A549 (cell line): Measurements from ENCODE around the gene NUB1. TPM values are rescaled to one million over a fixed set of nuclear protein-coding genes. Genes with fewer than 3 reads are reported as not detected.

Experiments used
- ATAC-seq, 2 experiments: fragments of 200-7000 bp in 1 of 2; fragments of >200 bp in 1 of 2; cut with Nextera tagmentation in 1 of 2; cut with Tn5 transposase in 1 of 2; 3 replicates each; pipeline versions ENCODE4 v1.8.0 to v1.9.1; 2018 to 2020; ENCODE audit warnings: mild to moderate bottlenecking in 1 of 2, moderate library complexity in 1 of 2
- CTCF ChIA-PET: fragments of 300-600 bp; sonication (Branson Sonifier 250); formaldehyde crosslinking; extraction: SDS; loops from one replicate; lab custom pipeline; 2021; ENCODE audit warnings: antibody characterized with exemption, inconsistent platforms; lab: Yijun Ruan, JAX
- POLR2A ChIA-PET: fragments of 350-600 bp; formaldehyde crosslinking; extraction: SDS; loops from one replicate; lab custom pipeline; 2021; ENCODE audit warnings: antibody characterized with exemption, inconsistent platforms; lab: Yijun Ruan, JAX
- DNase-seq, 2 experiments: peaks; one replicate each; pipeline versions ENCODE4 v3.0.0 to v3.0.0-alpha.2; 2011 to 2016; ENCODE audit warnings: low read depth in 1 of 2, low spot score in 1 of 2
- FAIRE-seq: peaks from 2 replicates; lab custom pipeline; 2011; peaks lifted over from hg19 to GRCh38; lab: Jason Lieb, UNC
- H3K27ac ChIP-seq, 2 experiments: fragments of >200 bp; sonication (Bioruptor Twin); formaldehyde crosslinking; 3 replicates each; pipeline ENCODE4 v1.5.1; 2016 to 2017
- H3K4me1 ChIP-seq: fragments of >200 bp; sonication (Bioruptor Twin); formaldehyde crosslinking; 3 replicates; pipeline ENCODE4 v1.6.1; 2016
- H3K4me2 ChIP-seq: fragments of >200 bp; sonication (Bioruptor Twin); formaldehyde crosslinking; 3 replicates; pipeline ENCODE4 v1.6.1; 2016
- H3K4me3 ChIP-seq: fragments of >200 bp; sonication (Bioruptor Twin); formaldehyde crosslinking; 3 replicates; pipeline ENCODE4 v1.5.1; 2016
- H3K9me3 ChIP-seq: fragments of >200 bp; sonication (Bioruptor Twin); formaldehyde crosslinking; 3 replicates; pipeline ENCODE4 v1.6.1; 2016
- CBX2 ChIP-seq: fragments of 200-600 bp; sonication (generic); IDR thresholded peaks from 2 replicates; pipeline ENCODE4 v1.6.1; 2016; ENCODE audit warnings: low read depth, mild to moderate bottlenecking, borderline replicate concordance
- EHMT2 ChIP-seq: fragments of 200-600 bp; sonication (generic); IDR thresholded peaks from 2 replicates; pipeline ENCODE4 v1.6.1; 2016; ENCODE audit warnings: antibody characterized with exemption, low read depth, mild to moderate bottlenecking, moderate library complexity
- ESRRA ChIP-seq: fragments of 150-350 bp; IDR thresholded peaks from 2 replicates; pipeline ENCODE4 v1.6.1; 2014; ENCODE audit warnings: mild to moderate bottlenecking, low read length, borderline replicate concordance
- FOSB ChIP-seq: fragments of 250-450 bp; sonication (Bioruptor Pico); IDR thresholded peaks from 2 replicates; pipeline ENCODE4 v1.5.0; 2020; ENCODE audit warnings: mild to moderate bottlenecking, moderate library complexity
- HOXA7 ChIP-seq: fragments of 250-450 bp; sonication (Bioruptor Pico); IDR thresholded peaks from 2 replicates; pipeline ENCODE4 v1.5.0; 2020; ENCODE audit warnings: mild to moderate bottlenecking, moderate library complexity
- NFE2L2 ChIP-seq: fragments of 150-350 bp; conservative IDR thresholded peaks from 2 replicates; pipeline ENCODE4 v1.6.1; 2014; ENCODE audit warnings: low read length
- POLR2AphosphoS2 ChIP-seq: conservative IDR thresholded peaks from 2 replicates; pipeline ENCODE4 v1.6.1; 2012; ENCODE audit warnings: low read length, improper control_type of control experiment, inconsistent platforms
- RAD21 ChIP-seq, 2 experiments: fragments of >200 bp in 1 of 2; sonication (Bioruptor Twin) in 1 of 2; formaldehyde crosslinking in 1 of 2; IDR thresholded peaks in 1 of 2; conservative IDR thresholded peaks in 1 of 2; 2 replicates in 1 of 2; 3 replicates in 1 of 2; pipeline ENCODE4 v1.6.1; 2012 to 2018; ENCODE audit warnings: inconsistent platforms in 1 of 2
- RARB ChIP-seq: fragments of 250-450 bp; sonication (Bioruptor Pico); IDR thresholded peaks from 2 replicates; pipeline ENCODE4 v1.8.0; 2021; ENCODE audit warnings: mild to moderate bottlenecking, moderate library complexity
- RFX5 ChIP-seq: fragments of 450-650 bp; IDR thresholded peaks from 2 replicates; pipeline ENCODE4 v1.7.1; 2014; ENCODE audit warnings: antibody characterized with exemption, mild to moderate bottlenecking, moderate library complexity
- SMC3 ChIP-seq: fragments of >200 bp; sonication (Bioruptor Twin); formaldehyde crosslinking; IDR thresholded peaks from 3 replicates; pipeline ENCODE4 v1.6.1; 2018; ENCODE audit warnings: inconsistent platforms
- ZNF302 ChIP-seq: fragments of 250-450 bp; sonication (Bioruptor Pico); IDR thresholded peaks from 2 replicates; pipeline ENCODE4 v1.9.0; 2021; ENCODE audit warnings: inconsistent platforms, mild to moderate bottlenecking, moderate library complexity
- WGBS: methylation state at CpG from one replicate; pipeline ENCODE4 v1.1.6; 2017; ENCODE audit errors: missing lambda C conversion rate; 5-methylcytosine and 5-hydroxymethylcytosine counted together
- polyA plus RNA-seq, 4 experiments: library from polyadenylated mRNA; depleted of rRNA in 3 of 4; stranded (reverse); fragments of >200 nt; fragmentation: RNase III in 1 of 4; extraction: RNeasy Plus Mini Kit Qiagen cat#74134 plus additional on column Dnase treatment in 1 of 4; gene quantifications; 2 replicates in 3 of 4; 3 replicates in 1 of 4; pipeline ENCODE4 v1.2.3, GENCODE V29; 2011 to 2017
- TF ChIP-seq, protein P1 (sequence below): fragments of >200 bp; sonication (Bioruptor Twin); formaldehyde crosslinking; IDR thresholded peaks from 3 replicates; pipeline ENCODE4 v1.5.1; 2016
- TF ChIP-seq, protein P2 (sequence below): fragments of 250-450 bp; sonication (Bioruptor Pico); IDR thresholded peaks from 2 replicates; pipeline ENCODE4 v1.5.0; 2021; ENCODE audit warnings: mild to moderate bottlenecking, moderate library complexity, borderline replicate concordance
- TF ChIP-seq, protein P3 (sequence below): IDR thresholded peaks from 2 replicates; pipeline ENCODE4 v1.6.1; 2012
- TF ChIP-seq, protein P4 (sequence below): IDR thresholded peaks from 2 replicates; pipeline ENCODE4 v1.6.1; 2012; ENCODE audit warnings: low read depth, borderline replicate concordance

Gene NUB1
- polyA plus RNA-seq, 2 of the 4 experiments (the other 2 are of a cell fraction), result 45.0 to 105 TPM

DNA sequence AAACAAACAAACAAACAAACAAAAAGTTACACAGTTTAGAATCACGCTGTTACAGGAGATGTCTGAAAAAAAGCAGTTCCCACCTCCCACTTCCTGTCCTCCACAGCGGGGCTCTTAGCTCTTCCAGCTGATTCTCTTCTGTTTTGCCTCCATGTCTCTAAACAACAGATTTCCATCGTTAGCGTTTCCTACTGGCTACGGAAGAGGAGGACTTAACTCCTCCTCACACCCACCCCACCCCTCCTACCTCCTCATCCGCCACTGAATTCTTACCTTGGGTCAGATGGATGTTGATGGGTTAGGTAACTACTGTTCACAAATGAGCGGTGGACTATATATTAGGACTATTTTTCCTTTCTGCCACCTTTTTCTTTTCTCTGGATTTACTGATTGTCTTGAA, 36.8 kb upstream of the NUB1 start:
- H3K4me1 ChIP-seq, result no peaks in the 10 kb centered on the region
- ChIA-PET POLR2A (interaction anchor here (0.7 kb wide), 1 partner anchor 10 kb away, joined by 3 read pairs; no protein-coding TSS in a partner anchor), CTCF (interaction anchor here (0.5 to 8.8 kb wide), 18 partner anchors 10 to 1239 kb away, joined by 3 to 86 read pairs (median 6); no protein-coding TSS in a partner anchor)
- WGBS, result 44% methylated on average over 7 of the region's 7 CpGs
- no peak overlapping the region for H3K27ac ChIP-seq
- H3K4me2 ChIP-seq, result 0 out of 3 replicates have a peak overlapping the region, but pooled peaks have one; percentile 17
- no peaks in the 10 kb centered on the region for H3K9me3 ChIP-seq
- FAIRE-seq (no peak), ATAC-seq (no peak), DNase-seq (no peak)
- no peak overlapping the region for H3K4me3 ChIP-seq
- TF ChIP-seq HOXA7 (CRISPR knock-in tag), result no peak
- TF ChIP-seq, all 56 proteins: peak for 0

DNA sequence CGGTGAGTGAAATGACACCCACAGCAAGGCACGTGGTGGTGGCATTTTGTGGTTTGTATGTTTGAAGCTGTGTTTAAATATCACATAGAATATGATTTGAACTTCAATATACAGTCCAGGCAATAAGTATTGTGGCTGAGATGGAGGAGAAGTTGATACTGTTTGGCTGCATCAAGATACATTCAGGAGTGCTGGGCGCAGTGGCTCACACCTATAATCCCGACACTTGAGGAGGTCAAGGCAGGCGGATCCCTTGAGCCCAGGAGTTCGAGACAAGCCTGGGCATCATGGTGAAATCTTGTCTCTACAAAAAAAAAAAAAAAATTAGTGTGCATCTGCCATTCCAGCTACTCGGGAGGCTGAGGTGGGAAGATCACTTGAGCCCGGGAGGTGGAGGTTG, 35.2 kb upstream of the NUB1 start:
- no peak overlapping the region for H3K4me2 ChIP-seq
- CTCF ChIA-PET, result interaction anchor here (0.6 to 8.8 kb wide), 5 partner anchors 12 to 265 kb away, joined by 3 to 86 read pairs (median 4); no protein-coding TSS in a partner anchor
- peaks cover 3% of the 10 kb centered on the region; the same call in 2 of the 3 replicates for H3K9me3 ChIP-seq
- no peak for TF ChIP-seq HOXA7 (CRISPR knock-in tag)
- TF ChIP-seq FOSB (CRISPR knock-in tag), result no peak
- TF ChIP-seq, protein P1, sequence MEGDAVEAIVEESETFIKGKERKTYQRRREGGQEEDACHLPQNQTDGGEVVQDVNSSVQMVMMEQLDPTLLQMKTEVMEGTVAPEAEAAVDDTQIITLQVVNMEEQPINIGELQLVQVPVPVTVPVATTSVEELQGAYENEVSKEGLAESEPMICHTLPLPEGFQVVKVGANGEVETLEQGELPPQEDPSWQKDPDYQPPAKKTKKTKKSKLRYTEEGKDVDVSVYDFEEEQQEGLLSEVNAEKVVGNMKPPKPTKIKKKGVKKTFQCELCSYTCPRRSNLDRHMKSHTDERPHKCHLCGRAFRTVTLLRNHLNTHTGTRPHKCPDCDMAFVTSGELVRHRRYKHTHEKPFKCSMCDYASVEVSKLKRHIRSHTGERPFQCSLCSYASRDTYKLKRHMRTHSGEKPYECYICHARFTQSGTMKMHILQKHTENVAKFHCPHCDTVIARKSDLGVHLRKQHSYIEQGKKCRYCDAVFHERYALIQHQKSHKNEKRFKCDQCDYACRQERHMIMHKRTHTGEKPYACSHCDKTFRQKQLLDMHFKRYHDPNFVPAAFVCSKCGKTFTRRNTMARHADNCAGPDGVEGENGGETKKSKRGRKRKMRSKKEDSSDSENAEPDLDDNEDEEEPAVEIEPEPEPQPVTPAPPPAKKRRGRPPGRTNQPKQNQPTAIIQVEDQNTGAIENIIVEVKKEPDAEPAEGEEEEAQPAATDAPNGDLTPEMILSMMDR, result no peak
- TF ChIP-seq NFE2L2, result no peak
- no peak for TF ChIP-seq ESRRA
- TF ChIP-seq, protein P2, sequence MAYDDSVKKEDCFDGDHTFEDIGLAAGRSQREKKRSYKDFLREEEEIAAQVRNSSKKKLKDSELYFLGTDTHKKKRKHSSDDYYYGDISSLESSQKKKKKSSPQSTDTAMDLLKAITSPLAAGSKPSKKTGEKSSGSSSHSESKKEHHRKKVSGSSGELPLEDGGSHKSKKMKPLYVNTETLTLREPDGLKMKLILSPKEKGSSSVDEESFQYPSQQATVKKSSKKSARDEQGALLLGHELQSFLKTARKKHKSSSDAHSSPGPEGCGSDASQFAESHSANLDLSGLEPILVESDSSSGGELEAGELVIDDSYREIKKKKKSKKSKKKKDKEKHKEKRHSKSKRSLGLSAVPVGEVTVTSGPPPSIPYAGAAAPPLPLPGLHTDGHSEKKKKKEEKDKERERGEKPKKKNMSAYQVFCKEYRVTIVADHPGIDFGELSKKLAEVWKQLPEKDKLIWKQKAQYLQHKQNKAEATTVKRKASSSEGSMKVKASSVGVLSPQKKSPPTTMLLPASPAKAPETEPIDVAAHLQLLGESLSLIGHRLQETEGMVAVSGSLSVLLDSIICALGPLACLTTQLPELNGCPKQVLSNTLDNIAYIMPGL (CRISPR knock-in tag), result no peak
- TF ChIP-seq RARB (CRISPR knock-in tag), result no peak
- TF ChIP-seq ZNF302 (CRISPR knock-in tag), result no peak
- H3K4me3 ChIP-seq, result no peak overlapping the region
- no peak for FAIRE-seq
- 36% methylated on average over 8 of the region's 8 CpGs for WGBS
- POLR2A ChIA-PET, result no interaction called here
- no peak overlapping the region for H3K27ac ChIP-seq
- H3K4me1 ChIP-seq, result no peaks in the 10 kb centered on the region
- no peak for ATAC-seq
- DNase-seq, result no peak

DNA sequence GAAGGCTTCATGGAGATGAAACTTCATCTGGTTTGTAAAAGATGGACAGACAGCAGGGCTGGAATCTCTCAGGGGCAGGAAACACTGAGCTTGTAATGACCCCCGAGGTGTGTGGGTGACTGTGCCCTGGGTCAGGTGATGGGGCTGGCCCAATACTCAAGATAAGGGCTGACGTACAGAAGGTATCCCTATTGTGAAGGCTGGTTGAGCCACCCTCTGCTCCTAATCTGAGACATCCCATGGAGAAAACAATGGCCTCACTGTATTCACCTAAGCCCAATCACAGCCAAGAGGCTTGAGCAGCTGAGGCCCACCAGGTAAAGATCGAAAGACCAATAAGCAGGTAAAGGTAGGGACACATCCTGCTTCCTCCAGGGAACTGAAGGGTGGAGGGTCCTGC, 34.8 kb upstream of the NUB1 start:
- H3K4me3 ChIP-seq, result no peak overlapping the region
- no peaks in the 10 kb centered on the region for H3K4me1 ChIP-seq
- no peak for TF ChIP-seq RARB (CRISPR knock-in tag)
- no peak for ATAC-seq
- WGBS, result 38% methylated on average over 3 of the region's 3 CpGs
- H3K9me3 ChIP-seq, result peaks cover 4% of the 10 kb centered on the region; the same call in 2 of the 3 replicates
- ChIA-PET CTCF (interaction anchor here (0.6 to 8.8 kb wide), 5 partner anchors 11 to 264 kb away, joined by 3 to 86 read pairs (median 4); no protein-coding TSS in a partner anchor), POLR2A (no interaction called here)
- no peak overlapping the region for H3K27ac ChIP-seq
- no peak for DNase-seq
- H3K4me2 ChIP-seq, result no peak overlapping the region
- no peak for FAIRE-seq

DNA sequence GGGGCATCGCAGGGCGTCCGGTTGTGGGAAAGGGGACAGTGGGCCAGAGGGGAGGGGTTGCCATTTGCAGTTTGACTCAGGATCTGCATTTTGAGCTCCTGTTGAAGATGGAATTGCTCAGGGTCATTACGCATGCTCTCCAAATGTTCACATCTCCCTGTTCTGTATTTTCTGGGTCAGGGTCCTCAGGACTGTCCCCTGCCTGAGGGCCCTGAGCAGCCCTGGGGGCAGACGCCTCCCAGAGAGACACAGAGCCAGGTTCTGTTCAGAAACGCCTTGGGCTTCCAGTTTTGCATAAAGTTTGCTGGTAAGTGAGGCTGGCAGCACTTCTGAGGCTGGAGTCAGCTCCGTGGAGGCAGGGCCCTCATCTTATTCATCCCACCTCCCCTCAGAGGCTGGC, 34.1 kb upstream of the NUB1 start:
- H3K4me3 ChIP-seq, result no peak overlapping the region
- TF ChIP-seq EHMT2 (no peak), SMC3 (no peak), CBX2 (no peak), RFX5 (no peak), RAD21 (conservative IDR thresholded peaks at IDR 0.05 in 1 of 2, IDR thresholded peaks at IDR 0.05 in 1 of 2) (no peak), POLR2AphosphoS2 (no peak)
- TF ChIP-seq, protein P3, sequence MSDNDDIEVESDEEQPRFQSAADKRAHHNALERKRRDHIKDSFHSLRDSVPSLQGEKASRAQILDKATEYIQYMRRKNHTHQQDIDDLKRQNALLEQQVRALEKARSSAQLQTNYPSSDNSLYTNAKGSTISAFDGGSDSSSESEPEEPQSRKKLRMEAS, result no peak
- TF ChIP-seq, protein P4, sequence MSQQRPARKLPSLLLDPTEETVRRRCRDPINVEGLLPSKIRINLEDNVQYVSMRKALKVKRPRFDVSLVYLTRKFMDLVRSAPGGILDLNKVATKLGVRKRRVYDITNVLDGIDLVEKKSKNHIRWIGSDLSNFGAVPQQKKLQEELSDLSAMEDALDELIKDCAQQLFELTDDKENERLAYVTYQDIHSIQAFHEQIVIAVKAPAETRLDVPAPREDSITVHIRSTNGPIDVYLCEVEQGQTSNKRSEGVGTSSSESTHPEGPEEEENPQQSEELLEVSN, result no peak
- TF ChIP-seq, all 56 proteins: peak for 0
- 53% methylated on average over 7 of the region's 7 CpGs for WGBS
- DNase-seq, result no peak
- no peak overlapping the region for H3K4me2 ChIP-seq
- peaks cover 4% of the 10 kb centered on the region; the same call in 2 of the 3 replicates for H3K9me3 ChIP-seq
- no peak overlapping the region for H3K27ac ChIP-seq
- FAIRE-seq, result no peak
- no peaks in the 10 kb centered on the region for H3K4me1 ChIP-seq
- ATAC-seq, result no peak
- POLR2A ChIA-PET, result no interaction called here
- CTCF ChIA-PET, result interaction anchor here (1.2 to 8.8 kb wide), 3 partner anchors 11 to 43 kb away, joined by 4 to 86 read pairs (median 5); no protein-coding TSS in a partner anchor
